Limb (tissue), 2 donors: ENCODE measurements around the gene CREBBP.

Experiments used
- DNase-seq, 2 donors: peaks; one replicate each; pipeline ENCODE4 v3.0.0-alpha.2; 2016; ENCODE audit errors: extremely low spot score in 2 of 2

CREBBP gene

DNA sequence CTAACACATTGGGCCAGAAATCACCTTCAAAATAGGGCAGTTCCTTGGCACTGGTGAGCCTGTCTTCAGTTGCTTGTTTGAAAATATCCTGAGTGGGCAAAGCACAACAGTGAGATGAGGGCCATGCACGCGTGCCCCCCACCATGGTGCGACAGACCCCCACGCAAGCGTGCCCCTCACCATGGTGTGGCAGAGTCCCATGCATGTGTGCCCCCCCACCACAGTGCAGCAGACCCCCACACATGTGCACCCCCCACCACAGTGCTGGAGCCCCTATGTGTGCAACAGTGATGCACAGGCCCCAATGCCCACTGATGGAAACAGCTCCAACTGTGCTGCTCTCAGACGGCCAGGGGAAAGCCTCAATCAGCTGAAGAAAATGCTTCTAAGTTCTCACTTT lies 144.4 kb downstream of the CREBBP start:
- DNase-seq: no peak

DNA sequence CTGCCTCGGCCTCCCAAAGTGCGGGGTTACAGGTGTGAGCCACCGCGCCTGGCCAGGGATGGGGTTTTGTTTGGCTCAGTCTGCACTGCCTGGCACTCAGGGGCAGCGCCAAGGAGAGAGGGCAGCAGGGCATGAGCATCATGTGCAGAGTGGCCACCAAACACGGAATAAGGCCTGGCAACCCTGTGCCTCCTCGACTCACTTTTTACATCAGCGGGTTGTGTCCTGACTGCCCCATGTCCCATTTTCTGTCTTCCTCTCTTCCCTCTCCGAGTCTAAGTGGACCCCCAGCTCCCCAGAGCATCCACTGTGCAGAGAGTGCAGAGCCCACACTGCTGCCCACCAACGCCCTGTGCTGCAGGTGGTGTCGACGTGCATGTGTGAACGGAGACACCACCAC lies 145.0 kb downstream of the CREBBP start:
- DNase-seq: no peak

DNA sequence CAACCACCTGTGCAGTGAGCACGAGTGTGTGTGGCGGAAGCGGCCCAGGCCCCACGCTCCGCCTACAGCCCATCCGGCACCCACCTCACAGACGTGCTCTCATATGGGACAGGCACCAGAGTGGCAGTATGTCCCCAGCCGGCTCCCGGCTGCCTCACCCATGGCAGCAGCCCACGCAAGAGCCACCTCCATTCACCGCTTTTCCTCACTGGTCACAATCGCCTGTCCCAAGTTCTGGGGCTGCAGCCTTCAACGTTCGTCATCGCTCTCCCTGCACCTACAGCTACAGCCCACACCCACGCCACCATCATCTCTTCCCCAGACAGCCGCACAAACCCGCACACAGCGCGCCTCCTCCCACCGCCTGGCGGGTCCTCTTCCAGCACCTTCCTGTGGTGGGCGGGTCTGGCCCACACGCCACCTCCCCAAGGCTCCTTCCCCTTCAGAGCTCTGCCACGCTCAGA lies 145.7 kb downstream of the CREBBP start:
- no peak for DNase-seq

- no peak for DNase-seq
Observed at GRCh38 chr16:3734084-3734757, 146.3 kb downstream of the CREBBP start.

DNA sequence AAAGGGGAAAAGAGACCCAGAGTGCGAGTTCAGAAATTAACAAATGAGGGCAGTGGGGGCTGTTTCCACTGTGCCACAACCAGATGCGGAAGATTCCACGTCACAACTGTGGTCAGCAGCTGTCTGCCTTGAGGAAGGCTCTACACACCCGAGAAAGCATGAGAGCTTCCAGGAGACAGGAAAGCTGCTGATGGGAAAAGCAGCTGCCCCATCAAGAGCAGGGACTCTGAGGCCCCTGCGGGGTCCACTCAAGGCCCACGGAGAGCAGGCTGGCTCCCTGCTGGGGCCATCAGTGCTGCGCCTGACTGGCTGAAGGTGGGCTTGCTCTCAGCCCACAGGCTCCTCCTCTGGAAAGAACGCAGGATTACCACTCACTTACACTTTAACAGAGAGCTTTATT lies 148.3 kb downstream of the CREBBP start:
- DNase-seq: no peak

DNA sequence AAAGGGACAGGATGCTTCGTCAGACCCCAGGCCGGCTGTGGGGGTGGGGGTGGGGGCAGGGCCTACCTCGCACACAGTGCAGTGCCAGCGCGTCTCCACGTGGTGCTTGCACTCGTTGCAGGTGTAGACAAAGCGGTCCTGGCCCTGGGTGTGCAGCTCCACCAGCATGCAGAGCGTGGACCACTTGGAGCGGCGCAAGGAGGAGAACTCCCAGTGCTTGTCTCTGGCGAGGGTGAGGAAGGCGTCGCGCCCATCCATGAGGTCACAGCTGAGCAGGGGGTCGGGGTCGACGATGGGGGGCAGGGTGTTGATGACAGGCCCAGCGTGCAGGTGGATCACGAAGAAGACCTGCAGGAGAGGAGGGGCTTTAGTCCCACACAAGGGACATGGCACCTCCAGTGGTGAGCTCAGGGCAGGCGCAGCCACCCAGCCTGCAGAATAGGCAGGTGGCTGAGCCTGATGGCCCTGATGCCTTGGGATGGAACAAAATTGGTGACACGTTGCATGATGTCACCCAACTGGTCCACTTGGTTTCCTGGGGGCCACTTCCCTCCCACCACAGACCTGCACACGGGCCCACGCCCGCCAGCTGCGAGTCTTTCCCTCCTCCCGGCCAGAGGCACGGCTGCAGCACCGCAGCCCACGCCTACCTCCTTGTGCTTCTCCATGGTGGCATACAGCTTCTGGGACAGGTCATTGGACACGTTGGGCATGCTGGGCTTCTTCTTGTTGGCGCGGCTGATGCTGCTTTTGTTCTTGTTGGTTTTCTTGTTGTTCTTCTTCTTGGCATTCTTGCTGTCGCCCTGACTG lies 149.2 kb downstream of the CREBBP start:
- no peak for DNase-seq

DNA sequence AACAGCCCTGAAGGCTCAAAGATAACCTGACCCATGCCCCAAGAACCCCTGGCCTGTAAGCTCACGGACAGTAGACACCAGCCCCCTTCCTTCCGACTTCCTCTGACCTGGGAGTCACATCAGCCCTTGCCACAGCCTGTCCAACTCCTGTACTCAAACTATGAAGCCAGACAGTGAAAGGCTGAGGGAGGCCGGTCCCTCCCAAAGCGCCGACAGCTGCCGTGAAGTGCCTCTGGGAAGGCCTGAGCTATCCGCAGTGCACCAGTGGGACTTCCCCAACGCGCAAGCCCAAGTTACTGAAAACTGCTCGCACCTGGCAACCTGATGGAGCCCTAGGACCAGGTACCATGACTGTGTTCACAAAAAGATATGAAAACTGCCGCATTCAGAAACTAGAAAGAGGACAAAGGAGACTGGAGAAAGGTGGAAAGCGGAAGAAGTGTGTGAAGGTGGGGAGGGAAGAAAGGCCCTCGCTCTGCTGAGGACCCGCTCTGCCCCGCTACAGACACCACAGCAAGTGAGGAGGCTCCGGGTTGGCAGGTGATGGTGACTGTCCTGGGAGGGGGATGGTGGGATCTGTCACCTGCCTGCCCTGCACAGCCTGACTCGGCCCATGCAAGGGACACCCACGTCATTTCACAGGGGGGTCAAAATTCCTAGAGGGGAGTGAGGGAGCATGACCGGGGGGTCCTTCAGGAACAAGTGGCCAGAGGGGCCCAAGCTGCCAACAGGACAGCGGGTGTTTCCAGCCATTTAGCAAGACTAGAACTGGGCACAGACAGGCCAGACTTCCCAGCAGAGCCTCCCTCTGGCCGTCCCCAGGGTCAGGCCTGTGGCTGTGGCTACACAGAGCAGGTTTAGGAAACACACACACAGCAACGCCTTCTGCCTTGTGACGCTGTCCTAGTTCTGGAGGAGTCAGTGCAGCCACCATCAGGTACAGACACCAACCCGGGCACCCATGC lies 150.1 kb downstream of the CREBBP start:
- DNase-seq: no peak

- no peak for DNase-seq
Observed at GRCh38 chr16:3729161-3730112, 151.1 kb downstream of the CREBBP start.

DNA sequence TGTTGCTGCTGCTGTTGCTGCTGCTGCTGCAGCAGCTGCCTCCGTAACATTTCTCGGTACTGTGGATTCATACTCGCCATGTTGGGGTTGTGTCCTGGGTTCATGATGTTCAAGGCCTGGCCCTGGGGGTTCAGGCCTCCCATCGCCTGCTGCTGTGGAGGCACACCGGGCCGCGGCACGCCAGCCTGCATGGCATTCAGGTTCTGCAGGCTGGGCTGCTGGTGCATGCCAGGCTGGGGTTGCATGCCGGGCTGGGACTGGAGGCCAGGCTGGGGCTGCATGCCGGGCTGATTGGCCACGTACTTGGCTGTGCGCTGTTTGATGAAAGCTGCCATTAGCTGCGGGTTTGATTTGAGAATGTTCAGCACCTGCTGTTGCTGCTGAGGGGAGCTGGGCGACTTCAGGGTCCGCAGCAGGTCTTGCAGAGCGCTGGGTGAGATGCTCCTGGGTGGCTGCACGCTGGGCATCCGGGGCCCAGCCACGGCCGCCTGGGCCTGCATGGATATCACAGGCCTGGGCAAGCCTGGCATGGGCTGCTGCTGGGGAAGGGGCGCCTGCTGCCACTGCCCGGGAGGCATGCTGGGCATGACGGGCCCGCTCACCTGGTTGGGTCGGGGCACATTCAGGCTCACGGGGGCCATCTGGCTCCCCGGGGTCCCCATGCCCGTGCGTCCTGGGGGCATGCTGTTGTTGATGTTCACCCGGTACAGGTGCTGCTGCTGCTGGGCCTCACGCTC lies 151.9 kb downstream of the CREBBP start:
- no peak for DNase-seq

DNA sequence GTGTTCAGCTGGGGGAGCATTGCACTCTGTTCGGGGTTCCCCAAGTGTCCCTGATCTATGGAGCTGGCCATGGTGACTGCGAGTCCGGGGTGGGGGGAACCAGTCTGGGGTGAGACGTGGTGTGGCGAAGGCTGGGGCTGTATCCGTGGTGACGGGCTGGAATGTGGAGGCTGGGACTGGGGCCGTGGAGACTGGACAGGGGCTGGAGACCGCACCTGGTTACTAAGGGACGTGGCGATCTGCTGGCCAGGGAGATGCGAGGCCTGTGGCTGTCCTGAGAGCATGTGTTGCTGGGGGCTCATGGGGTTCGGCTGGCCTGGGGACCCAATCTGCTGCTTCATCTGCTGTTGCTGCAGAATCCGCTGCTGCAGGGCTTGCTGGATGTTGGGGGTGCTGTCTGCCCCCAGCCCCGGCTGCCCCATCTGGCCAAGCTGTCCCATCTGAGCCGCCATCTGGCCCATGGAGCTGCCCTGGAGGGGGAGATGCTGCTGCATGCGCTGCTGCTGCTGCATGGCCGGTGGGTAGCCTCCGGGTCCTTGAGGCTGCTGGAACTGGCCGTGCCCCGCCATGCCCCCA lies 152.6 kb downstream of the CREBBP start:
- no peak for DNase-seq

DNA sequence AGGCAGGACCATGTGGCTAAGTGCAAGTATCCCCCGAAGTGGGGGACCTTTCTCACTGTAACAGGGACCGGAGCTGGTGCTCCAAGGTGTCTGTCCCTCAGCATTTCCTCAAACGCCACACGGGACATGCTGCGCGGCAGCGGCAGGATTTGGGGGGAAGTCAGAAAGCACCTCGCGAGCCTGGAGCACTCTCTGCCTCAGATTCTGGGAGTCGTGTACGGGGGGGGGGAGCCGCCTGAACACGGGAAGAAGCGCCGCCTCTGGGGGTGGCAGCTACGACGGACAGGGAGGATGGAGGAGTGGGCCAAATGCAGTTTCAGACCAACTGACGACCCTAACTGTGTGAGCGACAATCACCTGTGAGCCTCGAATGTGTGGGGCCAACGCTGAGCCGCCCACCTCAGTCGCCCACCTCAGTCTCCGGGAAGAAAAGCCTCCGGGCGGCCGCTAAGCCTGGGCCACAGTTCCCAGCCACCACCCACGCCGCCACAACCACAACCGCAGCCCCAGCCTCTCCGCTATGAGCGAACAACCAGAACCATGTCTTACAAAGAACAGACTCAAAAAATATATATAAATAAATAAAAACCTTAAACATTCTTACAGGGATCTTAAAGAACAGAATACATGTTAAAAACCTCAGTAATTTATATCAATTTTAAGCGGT lies 154.4 kb downstream of the CREBBP start:
- DNase-seq: no peak

GRCh38 chr16:3725276-3725675 lies 155.2 kb downstream of the CREBBP start:
- no peak for DNase-seq

GRCh38 chr16:3722508-3722907 lies 158.0 kb downstream of the CREBBP start:
- no peak for DNase-seq

- DNase-seq: no peak
Observed at GRCh38 chr16:3720418-3720817, 160.1 kb downstream of the CREBBP start.

- no peak for DNase-seq
Observed at GRCh38 chr16:3718628-3719027, 161.9 kb downstream of the CREBBP start.

GRCh38 chr16:3718019-3718391 lies 162.5 kb downstream of the CREBBP start:
- no peak for DNase-seq

DNA sequence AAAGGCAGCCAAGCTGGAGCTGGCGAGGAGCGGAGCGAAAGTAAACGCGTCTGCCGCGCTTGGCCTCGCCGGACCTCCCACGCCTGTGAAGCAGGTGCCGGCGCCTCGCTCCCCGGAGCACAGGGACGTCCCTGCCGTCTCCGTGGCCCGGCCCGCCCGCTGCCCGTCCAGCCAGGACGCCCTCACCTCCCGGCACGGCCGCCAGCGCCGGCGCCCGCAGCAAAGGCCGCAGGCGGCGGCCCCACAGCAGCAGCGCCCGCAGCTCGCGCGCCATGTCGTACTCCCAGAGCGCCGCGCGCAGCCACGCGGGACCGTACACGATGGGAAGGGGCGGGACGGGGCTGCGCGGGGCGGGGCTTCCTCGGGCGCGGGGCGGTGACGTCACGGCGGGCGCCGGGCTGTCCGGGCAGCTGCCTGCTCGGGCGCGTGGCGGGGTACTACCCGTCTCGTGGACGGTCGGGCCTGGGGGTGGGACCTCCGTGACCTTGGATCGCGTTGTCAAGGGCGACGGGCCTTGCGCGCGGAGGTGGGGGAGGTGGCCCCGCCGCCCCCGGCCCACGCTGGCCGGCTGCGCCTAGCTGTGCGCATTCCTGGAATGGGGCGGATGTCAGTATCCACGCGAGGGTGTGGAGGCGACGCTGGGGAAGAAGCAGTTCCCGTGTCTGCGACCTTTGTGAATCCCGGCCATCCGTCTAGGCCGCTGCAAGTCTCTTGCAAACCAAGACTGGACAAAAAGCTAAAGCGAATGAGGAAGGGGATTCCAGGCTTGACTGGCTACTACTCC lies 163.1 kb downstream of the CREBBP start, which contains the start of gene TRAP1:
TRAP1 (minus strand) TSS at position 290 of the 784 bp plus-strand sequence; CDS start at position 274, 16 bp downstream.
- peak; percentile 84 to 96 for DNase-seq

- DNase-seq: peak; percentile 3 to 57
Observed at GRCh38 chr16:3716831-3717234, 163.7 kb downstream of the CREBBP start.
